H1 (cell line): ENCODE results near the gene PSMB5. TPM values are rescaled to one million over a fixed set of nuclear protein-coding genes. Genes with fewer than 3 reads are reported as not detected.

Experiments
- CTCF ChIA-PET: fragments of 300-600 bp; sonication (Branson Sonifier 250); formaldehyde crosslinking; loops from one replicate; lab custom pipeline; 2021; ENCODE audit not compliant: partially characterized antibody; lab: Charles Lee
- POLR2A ChIA-PET: fragments of 300-600 bp; sonication (Branson Sonifier 250); formaldehyde crosslinking; loops from one replicate; lab custom pipeline; 2021; ENCODE audit warnings: inconsistent platforms; ENCODE audit not compliant: partially characterized antibody; lab: Charles Lee
- DNase-seq, 2 experiments: peaks; one replicate each; pipeline versions ENCODE4 v3.0.0 to v3.0.0-alpha.2; 2010 to 2022; ENCODE audit warnings: low spot score in 2 of 2, low read depth in 1 of 2, mixed read lengths in 1 of 2
- FAIRE-seq: peaks from 2 replicates; lab custom pipeline; 2011; peaks lifted over from hg19 to GRCh38; lab: Jason Lieb, UNC
- H2AFZ ChIP-seq: 2 replicates; pipeline ENCODE4 v1.8.1; 2012; ENCODE audit warnings: low read length, inconsistent platforms
- H2AK5ac ChIP-seq: 2 replicates; pipeline ENCODE4 v1.6.1; 2013; ENCODE audit warnings: low read depth, low read length
- H2BK120ac ChIP-seq: replicated peaks from 2 replicates; pipeline ENCODE3; 2013; ENCODE audit warnings: low read depth, low read length, inconsistent platforms
- H2BK12ac ChIP-seq: 2 replicates; pipeline ENCODE4 v1.6.1; 2013; ENCODE audit warnings: low read depth, low read length
- H2BK15ac ChIP-seq: 2 replicates; pipeline ENCODE4 v1.6.1; 2013; ENCODE audit warnings: low read length
- H2BK20ac ChIP-seq: 2 replicates; pipeline ENCODE4 v1.6.1; 2013; ENCODE audit warnings: low read length
- H2BK5ac ChIP-seq: 2 replicates; pipeline ENCODE4 v1.6.1; 2013; ENCODE audit warnings: low read depth, low read length
- H3K14ac ChIP-seq: 2 replicates; pipeline ENCODE4 v1.6.1; 2013; ENCODE audit warnings: inconsistent platforms; ENCODE audit not compliant: insufficient read length
- H3K18ac ChIP-seq: 2 replicates; pipeline ENCODE4 v1.6.1; 2013; ENCODE audit warnings: low read length; ENCODE audit errors: extremely low read depth
- H3K23ac ChIP-seq: 2 replicates; pipeline ENCODE4 v1.6.1; 2013; ENCODE audit warnings: inconsistent platforms; ENCODE audit not compliant: insufficient read length
- H3K23me2 ChIP-seq: 2 replicates; pipeline ENCODE4 v1.6.1; 2013; ENCODE audit warnings: low read depth, low read length
- H3K27ac ChIP-seq: 2 replicates; pipeline ENCODE4 v1.6.1; 2011; ENCODE audit warnings: low read depth, low read length, inconsistent platforms
- H3K27me3 ChIP-seq, 4 experiments: replicated peaks in 1 of 4; 1 replicate in 1 of 4; 2 replicates in 3 of 4; pipeline versions ENCODE4 v1.6.1 to v1.8.1; 2011 to 2013; ENCODE audit warnings: low read length in 3 of 4, mild to moderate bottlenecking in 3 of 4, inconsistent platforms in 2 of 4, mixed read lengths in 2 of 4, moderate library complexity in 1 of 4; ENCODE audit not compliant: control insufficient read depth in 3 of 4, insufficient read depth in 3 of 4; ENCODE audit errors: extremely low read depth in 1 of 4
- H3K36me3 ChIP-seq, 4 experiments: 2 replicates each; pipeline versions ENCODE4 v1.6.1 to v1.8.1; 2011 to 2013; ENCODE audit warnings: mild to moderate bottlenecking in 4 of 4, low read length in 3 of 4, moderate library complexity in 2 of 4, control low read depth in 1 of 4, inconsistent platforms in 1 of 4; ENCODE audit not compliant: insufficient read depth in 4 of 4, control insufficient read depth in 2 of 4
- H3K4ac ChIP-seq: replicated peaks from 2 replicates; pipeline ENCODE3; 2013; ENCODE audit warnings: low read length, low read depth, mixed read lengths, inconsistent platforms; ENCODE audit not compliant: insufficient read length
- H3K4me1 ChIP-seq, 4 experiments: replicated peaks in 1 of 4; 1 replicate in 1 of 4; 2 replicates in 3 of 4; pipeline versions ENCODE4 v1.6.1 to v1.8.1; 2011 to 2013; ENCODE audit warnings: low read length in 3 of 4, inconsistent platforms in 2 of 4, mixed read lengths in 1 of 4; ENCODE audit not compliant: insufficient read depth in 4 of 4, control insufficient read depth in 3 of 4
- H3K4me2 ChIP-seq, 2 experiments: 2 replicates each; pipeline versions ENCODE4 v1.6.1 to v1.8.1; 2011 to 2013; ENCODE audit warnings: low read depth in 2 of 2, low read length in 2 of 2, control low read depth in 1 of 2, inconsistent platforms in 1 of 2, mild to moderate bottlenecking in 1 of 2; ENCODE audit not compliant: insufficient read depth in 1 of 2
- H3K4me3 ChIP-seq, 4 experiments: fragments of 200-600, 300-600 bp in 1 of 4; sonication (generic), shearing (Covaris generic), sonication (Bioruptor Twin) in 1 of 4; 2 replicates each; pipeline versions ENCODE4 v1.5.1 to v1.8.1; 2011 to 2016; ENCODE audit warnings: low read length in 4 of 4, low read depth in 3 of 4, control low read depth in 2 of 4, inconsistent platforms in 2 of 4, mild to moderate bottlenecking in 2 of 4, mixed read lengths in 1 of 4, moderate library complexity in 1 of 4; ENCODE audit not compliant: insufficient read depth in 2 of 4; ENCODE audit errors: extremely low read depth in 1 of 4
- H3K56ac ChIP-seq: replicated peaks from 2 replicates; pipeline ENCODE3; 2013; ENCODE audit warnings: low read depth, mild to moderate bottlenecking, mixed read lengths, low read length, inconsistent platforms; ENCODE audit not compliant: insufficient read length
- H3K79me1 ChIP-seq: 2 replicates; pipeline ENCODE4 v1.6.1; 2013; ENCODE audit warnings: low read depth, low read length, control low read depth
- H3K79me2 ChIP-seq, 2 experiments: 2 replicates each; pipeline versions ENCODE4 v1.6.1 to v1.8.1; 2012 to 2013; ENCODE audit warnings: low read length in 2 of 2, mild to moderate bottlenecking in 2 of 2, inconsistent platforms in 1 of 2; ENCODE audit not compliant: insufficient read depth in 2 of 2, control insufficient read depth in 1 of 2
- H3K9ac ChIP-seq, 4 experiments: replicated peaks in 1 of 4; 1 replicate in 1 of 4; 2 replicates in 3 of 4; pipeline versions ENCODE4 v1.6.1 to v1.8.1; 2011 to 2013; ENCODE audit warnings: low read depth in 3 of 4, low read length in 3 of 4, control low read depth in 2 of 4, mild to moderate bottlenecking in 2 of 4, moderate library complexity in 2 of 4, inconsistent platforms in 1 of 4; ENCODE audit errors: extremely low read depth in 1 of 4
- H3K9me3 ChIP-seq, 2 experiments: 2 replicates each; pipeline versions ENCODE4 v1.6.1 to v1.8.1; 2012 to 2013; ENCODE audit warnings: mild to moderate bottlenecking in 2 of 2, moderate library complexity in 2 of 2, control low read depth in 1 of 2, inconsistent platforms in 1 of 2, low read depth in 1 of 2, low read length in 1 of 2, mixed read lengths in 1 of 2; ENCODE audit not compliant: insufficient read depth in 2 of 2
- H4K20me1 ChIP-seq, 2 experiments: replicated peaks in 1 of 2; 2 replicates each; pipeline versions ENCODE3 to v1.8.1; 2011 to 2013; ENCODE audit warnings: inconsistent platforms in 2 of 2, low read length in 2 of 2, mild to moderate bottlenecking in 1 of 2; ENCODE audit not compliant: insufficient read depth in 2 of 2, control insufficient read depth in 1 of 2
- H4K5ac ChIP-seq: 2 replicates; pipeline ENCODE4 v1.6.1; 2013; ENCODE audit warnings: low read length, low read depth, mixed read lengths, inconsistent platforms; ENCODE audit not compliant: insufficient read length
- H4K8ac ChIP-seq: 2 replicates; pipeline ENCODE4 v1.8.0; 2013; ENCODE audit warnings: mild to moderate bottlenecking, moderate library complexity, low read length, inconsistent platforms; ENCODE audit not compliant: insufficient read depth; ENCODE audit errors: extremely low read depth
- H4K91ac ChIP-seq: replicated peaks from 2 replicates; pipeline ENCODE3; 2013; ENCODE audit warnings: low read length, mixed read lengths, inconsistent platforms; ENCODE audit not compliant: insufficient read length
- BCL11A ChIP-seq, 2 experiments: IDR thresholded peaks; one replicate each; pipeline ENCODE4 v1.6.1; 2011; ENCODE audit warnings: low read depth in 2 of 2, low read length in 2 of 2, mild to moderate bottlenecking in 2 of 2
- CBX5 ChIP-seq: fragments of 300-800, 300-1000 bp; sonication (generic); IDR thresholded peaks from 2 replicates; pipeline ENCODE4 v1.7.1; 2016; ENCODE audit warnings: antibody characterized with exemption, low read length, low read depth
- CHD2 ChIP-seq: IDR thresholded peaks from 2 replicates; pipeline ENCODE4 v1.6.1; 2012; ENCODE audit warnings: low read length, improper control_type of control experiment
- E2F6 ChIP-seq: IDR thresholded peaks from 2 replicates; pipeline ENCODE4 v1.6.1; 2012; ENCODE audit warnings: inconsistent platforms
- EZH2 ChIP-seq: fragments of 200-600 bp; sonication (generic); IDR thresholded peaks from 2 replicates; pipeline ENCODE4 v1.7.1; 2012; ENCODE audit warnings: low read depth, mild to moderate bottlenecking, moderate library complexity, low read length, inconsistent platforms; ENCODE audit not compliant: severe bottlenecking
- JUND ChIP-seq: IDR thresholded peaks from 2 replicates; pipeline ENCODE4 v1.6.1; 2011; ENCODE audit warnings: mild to moderate bottlenecking, improper control_type of control experiment, low read length
- SAP30 ChIP-seq: fragments of 300-600 bp; sonication (generic); IDR thresholded peaks from 2 replicates; pipeline ENCODE4 v1.7.1; 2012; ENCODE audit warnings: low read length, moderate library complexity, mild to moderate bottlenecking, inconsistent platforms; ENCODE audit not compliant: insufficient read depth, insufficient replicate concordance
- TAF1 ChIP-seq: IDR thresholded peaks from 2 replicates; pipeline ENCODE4 v1.6.1; 2011; ENCODE audit warnings: mild to moderate bottlenecking, low read depth, low read length
- TCF12 ChIP-seq: IDR thresholded peaks from 2 replicates; pipeline ENCODE4 v1.6.1; 2011; ENCODE audit warnings: low read depth, mild to moderate bottlenecking, low read length
- TEAD4 ChIP-seq: IDR thresholded peaks from 2 replicates; pipeline ENCODE4 v1.6.1; 2012; ENCODE audit warnings: low read depth, low read length, inconsistent platforms, mixed read lengths
- WGBS, 2 experiments: shearing (Covaris generic) in 1 of 2; methylation state at CpG; one replicate each; pipeline versions ENCODE4 v1.1.6 to v1.1.7; 2013 to 2015; ENCODE audit warnings: low lambda C conversion rate in 2 of 2, mixed read lengths in 2 of 2, inconsistent platforms in 1 of 2, low coverage in 1 of 2, missing lambda C conversion rate in 1 of 2; ENCODE audit not compliant: insufficient replicate concordance in 2 of 2, insufficient coverage in 1 of 2, insufficient read length in 1 of 2; ENCODE audit errors: extremely low coverage in 1 of 2, missing lambda C conversion rate in 1 of 2; 5-methylcytosine and 5-hydroxymethylcytosine counted together
- polyA plus RNA-seq, 7 experiments: library from polyadenylated mRNA; depleted of rRNA in 3 of 7; stranded (reverse) in 5 of 7; unstranded in 2 of 7; fragments of >200 nt in 5 of 7; fragments of 200-250 nt in 2 of 7; gene quantifications; 1 replicate in 5 of 7; 2 replicates in 1 of 7; 4 replicates in 1 of 7; pipeline versions ENCODE4 v1.2.1 to v1.2.3, GENCODE V29; 2011 to 2013; ENCODE audit warnings: missing spikeins in 2 of 7, mixed read lengths in 2 of 7
- total RNA-seq: library from RNA; stranded (reverse); fragmentation: NEBNext Ultra II Directional; extraction: Animal tissue kit (Norgen Biotek cat#: 25700); gene quantifications from 2 replicates; pipeline ENCODE4 v1.2.1, GENCODE V29; 2021
- TF ChIP-seq, protein P1 (sequence below): IDR thresholded peaks from 2 replicates; pipeline ENCODE4 v1.6.1; 2011; ENCODE audit warnings: low read depth, mild to moderate bottlenecking, low read length; ENCODE audit not compliant: insufficient read depth

Gene PSMB5
- total and polyA plus RNA-seq, 2 of the 8 experiments (the other 6 are each of a cell fraction or from before 2014, with no cell fraction given), result 254 to 510 TPM

DNA sequence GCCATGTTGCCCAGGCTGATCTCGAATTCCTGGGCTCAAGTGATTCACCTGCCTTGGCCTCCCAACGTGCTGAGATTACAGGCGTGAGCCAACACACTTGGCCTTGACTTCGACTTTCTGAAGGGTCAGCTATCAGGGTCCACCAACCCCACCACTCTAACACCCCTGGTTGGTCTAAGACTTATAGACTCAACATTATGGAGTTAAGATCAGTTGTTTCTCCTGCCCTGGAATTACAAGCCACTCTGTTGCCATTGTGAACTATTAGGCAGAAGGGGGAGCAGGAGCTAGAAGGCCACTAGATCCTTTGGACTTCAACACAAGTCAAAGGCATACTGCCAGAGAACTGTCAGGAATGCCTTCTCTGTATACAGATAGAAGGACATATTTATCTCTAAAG, 5.4 kb upstream of the PSMB5 start:
- no peak overlapping the region for H3K4me2 ChIP-seq
- H3K9ac ChIP-seq, result no peak overlapping the region
- no peak overlapping the region for H4K91ac ChIP-seq
- ChIA-PET POLR2A (interaction anchor here (0.6 to 2.4 kb wide), 9 partner anchors 9 to 83 kb away, joined by 3 to 8 read pairs (median 4); partner anchors contain the start of genes ACIN1 and HAUS4), CTCF (interaction anchor here (0.8 to 29.2 kb wide), 10 partner anchors 11 to 110 kb away, joined by 3 to 785 read pairs (median 5); partner anchors contain the start of gene AJUBA)
- no peak overlapping the region for H3K27ac ChIP-seq
- no peak overlapping the region for H2AFZ ChIP-seq
- no peaks in the 10 kb centered on the region for H3K27me3 ChIP-seq
- no peaks in the 10 kb centered on the region; the same call in 1 of the 2 replicates for H3K79me1 ChIP-seq
- no peak overlapping the region for H3K56ac ChIP-seq
- no peak overlapping the region for H3K4me3 ChIP-seq
- H4K5ac ChIP-seq, result no peak overlapping the region
- H3K4ac ChIP-seq, result no peak overlapping the region
- H2BK15ac ChIP-seq, result no peak overlapping the region
- 0 out of 7 replicates have a peak, but pooled peaks cover 0 to 4% (median 0%) of the 10 kb centered on the region in 4 experiments for H3K4me1 ChIP-seq
- no peak overlapping the region for H2BK120ac ChIP-seq
- H2BK12ac ChIP-seq, result no peak overlapping the region
- H3K23ac ChIP-seq, result no peak overlapping the region
- no peaks in the 10 kb centered on the region for H3K9me3 ChIP-seq
- no peak overlapping the region for H2BK5ac ChIP-seq
- no peaks in the 10 kb centered on the region for H4K20me1 ChIP-seq
- no peak overlapping the region for H4K8ac ChIP-seq
- no peak overlapping the region for H2BK20ac ChIP-seq
- DNase-seq (no peak), FAIRE-seq (no peak)
- H2AK5ac ChIP-seq, result no peak overlapping the region
- H3K79me2 ChIP-seq, result no peaks in the 10 kb centered on the region
- no peaks in the 10 kb centered on the region for H3K36me3 ChIP-seq
- H3K18ac ChIP-seq, result no peak overlapping the region
- no peaks in the 10 kb centered on the region for H3K23me2 ChIP-seq
- H3K14ac ChIP-seq, result no peak overlapping the region
- 85% methylated on average over 4 of the region's 4 CpGs; no CpG with 5 or more reads in 1 of the 2 experiments for WGBS, 2 experiments
- TF ChIP-seq TCF12, result no peak
- no peak for TF ChIP-seq TAF1
- no peak for TF ChIP-seq JUND
- TF ChIP-seq EZH2, result no peak
- no peak for TF ChIP-seq BCL11A (IDR thresholded peaks at IDR 0.05; ENCODE audit: low read depth in 2 of 2, low read length in 2 of 2)
- no peak for TF ChIP-seq SAP30
- TF ChIP-seq, protein P1, sequence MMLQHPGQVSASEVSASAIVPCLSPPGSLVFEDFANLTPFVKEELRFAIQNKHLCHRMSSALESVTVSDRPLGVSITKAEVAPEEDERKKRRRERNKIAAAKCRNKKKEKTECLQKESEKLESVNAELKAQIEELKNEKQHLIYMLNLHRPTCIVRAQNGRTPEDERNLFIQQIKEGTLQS, result no peak
- TF ChIP-seq TEAD4, result no peak
- no peak for TF ChIP-seq CHD2
- no peak for TF ChIP-seq E2F6
- no peak for TF ChIP-seq CBX5
